ENCODE measurements around the gene MYO5C.
"Not testable (repeated sequence)": the region's sequence is repeated elsewhere in the genome, so short reads cannot be mapped to it uniquely, and the experiment has no call there.

The MYO5C gene

GRCh38 chr15:52240166-52240565 is 55.4 kb downstream of the MYO5C start:
- no peak for DNase-seq (ENCODE audit: extremely low read depth, low read depth)
- TF ChIP-seq CTCF (IDR thresholded peaks at IDR 0.05; ENCODE audit: low read depth, low read length, missing control alignments), result no peak
- H3K4me3 ChIP-seq (replicated peaks; ENCODE audit: low read depth, low read length), result no peak overlapping the region

- not testable (repeated sequence) for DNase-seq (ENCODE audit: extremely low read depth, low read depth); H3K4me3 ChIP-seq (replicated peaks; ENCODE audit: low read depth, low read length)
These were observed 56.5 kb downstream of the MYO5C start for GRCh38 chr15:52238989-52239525.

- no peak for TF ChIP-seq CTCF (IDR thresholded peaks at IDR 0.05; ENCODE audit: low read depth, low read length, missing control alignments)
- DNase-seq (ENCODE audit: extremely low read depth, low read depth), result no peak
- no peak overlapping the region for H3K4me3 ChIP-seq (replicated peaks; ENCODE audit: low read depth, low read length)
These were observed 57.5 kb downstream of the MYO5C start for GRCh38 chr15:52238149-52238548.

- no peak for TF ChIP-seq CTCF (IDR thresholded peaks at IDR 0.05; ENCODE audit: low read depth, low read length, missing control alignments)
- H3K4me3 ChIP-seq (replicated peaks; ENCODE audit: low read depth, low read length), result no peak overlapping the region
- DNase-seq (ENCODE audit: extremely low read depth, low read depth), result no peak
These were observed 59.6 kb downstream of the MYO5C start for GRCh38 chr15:52236013-52236412.

- no peak for TF ChIP-seq CTCF (IDR thresholded peaks at IDR 0.05; ENCODE audit: low read depth, low read length, missing control alignments)
- no peak for DNase-seq (ENCODE audit: extremely low read depth, low read depth)
- H3K4me3 ChIP-seq (replicated peaks; ENCODE audit: low read depth, low read length), result no peak overlapping the region
These were observed 60.7 kb downstream of the MYO5C start for GRCh38 chr15:52234596-52235541.

- no peak for TF ChIP-seq CTCF (IDR thresholded peaks at IDR 0.05; ENCODE audit: low read depth, low read length, missing control alignments)
- no peak overlapping the region for H3K4me3 ChIP-seq (replicated peaks; ENCODE audit: low read depth, low read length)
- DNase-seq (ENCODE audit: extremely low read depth, low read depth), result no peak
These were observed 62.2 kb downstream of the MYO5C start for GRCh38 chr15:52233405-52233804.

- H3K4me3 ChIP-seq (replicated peaks; ENCODE audit: low read depth, low read length), result no peak overlapping the region
- DNase-seq (ENCODE audit: extremely low read depth, low read depth), result no peak
- TF ChIP-seq CTCF (IDR thresholded peaks at IDR 0.05; ENCODE audit: low read depth, low read length, missing control alignments), result no peak
These were observed 63.3 kb downstream of the MYO5C start for GRCh38 chr15:52232327-52232726.

Data from HFF-Myc (cell line).